IPS-18a (cell line): Measurements from ENCODE around the gene KISS1R.

Experiments
- H3K27ac ChIP-seq: one replicate; pipeline ENCODE4 v1.5.1; 2013; ENCODE audit warnings: low read length
- H3K27me3 ChIP-seq: one replicate; pipeline ENCODE4 v1.6.1; 2013; ENCODE audit warnings: mild to moderate bottlenecking, low read length; ENCODE audit not compliant: control insufficient read depth, insufficient read depth
- H3K36me3 ChIP-seq: one replicate; pipeline ENCODE4 v1.6.1; 2013; ENCODE audit warnings: low read depth, low read length; ENCODE audit not compliant: control insufficient read depth
- H3K4me1 ChIP-seq: one replicate; pipeline ENCODE4 v1.6.1; 2013; ENCODE audit warnings: low read depth, low read length; ENCODE audit not compliant: control insufficient read depth
- H3K4me3 ChIP-seq: one replicate; pipeline ENCODE4 v1.5.1; 2013; ENCODE audit warnings: low read length
- H3K9ac ChIP-seq: one replicate; pipeline ENCODE4 v1.6.1; 2013; ENCODE audit warnings: mild to moderate bottlenecking, low read length, moderate library complexity
- H3K9me3 ChIP-seq: one replicate; pipeline ENCODE4 v1.6.1; 2013; ENCODE audit warnings: low read depth, low read length; ENCODE audit not compliant: control insufficient read depth

Gene KISS1R

GRCh38 chr19:940591-941291 lies 23.6 kb downstream of the KISS1R start:
- H3K27ac ChIP-seq: no peak overlapping the region
- H3K27me3 ChIP-seq: no peaks in the 10 kb centered on the region
- H3K36me3 ChIP-seq: peaks cover 4% of the 10 kb centered on the region
- H3K4me1 ChIP-seq: no peaks in the 10 kb centered on the region
- no peak overlapping the region for H3K4me3 ChIP-seq
- no peak overlapping the region for H3K9ac ChIP-seq
- no peaks in the 10 kb centered on the region for H3K9me3 ChIP-seq

DNA sequence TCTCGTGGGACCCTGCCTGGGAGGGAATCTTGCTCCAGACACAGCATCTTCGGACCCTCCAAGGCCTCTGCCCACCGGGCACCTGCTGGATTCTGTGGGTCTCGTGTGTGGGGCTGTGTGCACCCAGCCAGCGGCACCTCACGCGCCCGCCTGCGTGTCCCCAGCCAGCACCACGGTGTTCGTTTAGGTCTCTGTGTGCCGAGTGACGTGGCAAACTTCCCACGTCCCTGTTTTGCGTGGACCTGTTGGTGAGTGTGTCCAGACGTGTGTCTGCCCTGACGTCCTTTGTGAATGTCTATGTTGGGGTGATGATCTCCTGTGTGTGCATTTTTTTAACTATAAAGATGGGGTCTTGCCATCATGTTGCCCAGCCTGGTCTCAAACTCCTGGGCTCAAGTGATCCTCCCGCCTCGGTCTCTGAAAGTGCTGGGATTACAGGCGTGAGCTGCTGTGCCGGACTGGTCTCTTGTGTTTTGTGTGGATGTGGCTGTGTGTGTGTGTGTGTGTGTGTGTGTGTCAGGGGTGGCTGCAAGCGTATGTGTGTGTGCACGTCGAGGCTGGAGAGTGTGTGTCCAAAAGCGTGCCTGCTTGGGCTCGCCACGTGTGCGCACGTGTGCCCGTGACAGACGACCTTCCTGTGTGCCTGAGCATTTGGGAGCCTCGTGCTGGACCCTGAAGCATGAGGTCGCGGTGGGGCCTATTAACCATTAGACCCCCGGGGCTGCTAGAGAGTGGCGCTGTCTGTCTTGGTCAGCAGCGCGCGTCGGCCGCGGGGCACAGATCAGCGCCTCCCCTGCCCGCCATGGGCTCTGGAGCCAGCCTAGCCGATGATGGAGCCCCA lies 24.4 kb downstream of the KISS1R start:
- no peak overlapping the region for H3K9ac ChIP-seq
- H3K4me3 ChIP-seq: no peak overlapping the region
- H3K9me3 ChIP-seq: no peaks in the 10 kb centered on the region
- H3K4me1 ChIP-seq: no peaks in the 10 kb centered on the region
- peaks cover 4% of the 10 kb centered on the region for H3K36me3 ChIP-seq
- no peak overlapping the region for H3K27ac ChIP-seq
- H3K27me3 ChIP-seq: no peaks in the 10 kb centered on the region

DNA sequence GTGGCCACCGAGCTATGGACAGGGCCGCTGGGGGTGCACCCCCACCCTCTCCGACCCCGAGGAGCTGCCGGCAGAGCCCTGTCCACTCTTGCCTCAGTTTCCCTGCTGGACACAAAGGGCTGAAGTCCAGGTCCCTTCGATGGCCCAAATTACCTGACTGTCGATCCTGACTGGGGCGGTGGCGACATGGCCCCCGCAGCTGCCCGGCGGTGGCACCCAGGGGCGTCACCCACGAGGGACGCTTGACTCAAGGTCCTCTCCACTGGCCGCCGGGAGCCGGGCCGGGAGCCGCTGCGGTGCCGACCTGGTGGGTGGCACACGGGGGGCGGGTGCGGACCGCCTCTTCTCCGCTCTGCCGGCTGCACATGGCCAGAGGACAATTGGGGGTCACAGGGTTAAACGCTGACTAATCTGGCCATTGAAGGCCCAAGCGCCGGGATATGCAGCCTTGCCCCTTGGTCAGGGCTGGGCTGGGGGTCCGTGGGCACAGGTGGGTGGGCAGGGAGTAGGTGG lies 25.1 kb downstream of the KISS1R start:
- no peaks in the 10 kb centered on the region for H3K27me3 ChIP-seq
- no peaks in the 10 kb centered on the region for H3K4me1 ChIP-seq
- no peak overlapping the region for H3K27ac ChIP-seq
- no peak overlapping the region for H3K9ac ChIP-seq
- no peaks in the 10 kb centered on the region for H3K9me3 ChIP-seq
- H3K4me3 ChIP-seq: no peak overlapping the region
- peaks cover 4% of the 10 kb centered on the region for H3K36me3 ChIP-seq

DNA sequence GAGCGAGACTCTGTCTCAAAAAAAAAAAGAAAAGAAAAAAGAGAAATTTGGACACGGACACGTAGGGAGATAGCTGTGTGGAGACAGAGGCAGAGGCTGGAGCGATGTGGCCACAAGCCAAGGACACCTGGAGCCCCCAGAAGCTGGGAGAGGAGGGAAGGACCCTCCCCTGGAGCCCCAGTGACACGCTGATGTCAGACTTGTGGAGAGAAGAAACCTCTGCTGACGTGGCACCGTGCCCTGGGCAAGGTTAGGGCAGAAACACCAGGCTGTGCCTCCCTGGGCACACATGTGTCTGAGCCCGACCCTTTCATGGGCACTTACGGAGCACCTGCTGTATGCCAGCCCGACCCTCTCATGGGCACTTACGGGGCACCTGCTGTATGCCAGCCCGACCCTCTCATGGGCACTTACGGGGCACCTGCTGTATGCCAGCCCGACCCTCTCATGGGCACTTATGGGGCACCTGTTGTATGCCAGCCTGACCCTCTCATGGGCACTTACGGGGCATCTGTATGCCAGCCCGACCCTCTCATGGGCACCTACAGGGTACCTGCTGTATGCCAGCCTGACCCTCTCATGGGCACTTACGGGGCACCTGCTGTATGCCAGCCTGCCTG lies 26.5 kb downstream of the KISS1R start:
- H3K4me3 ChIP-seq: no peak overlapping the region
- H3K4me1 ChIP-seq: no peaks in the 10 kb centered on the region
- no peak overlapping the region for H3K27ac ChIP-seq
- H3K36me3 ChIP-seq: peaks cover 4% of the 10 kb centered on the region
- H3K27me3 ChIP-seq: no peaks in the 10 kb centered on the region
- no peaks in the 10 kb centered on the region for H3K9me3 ChIP-seq
- H3K9ac ChIP-seq: no peak overlapping the region

DNA sequence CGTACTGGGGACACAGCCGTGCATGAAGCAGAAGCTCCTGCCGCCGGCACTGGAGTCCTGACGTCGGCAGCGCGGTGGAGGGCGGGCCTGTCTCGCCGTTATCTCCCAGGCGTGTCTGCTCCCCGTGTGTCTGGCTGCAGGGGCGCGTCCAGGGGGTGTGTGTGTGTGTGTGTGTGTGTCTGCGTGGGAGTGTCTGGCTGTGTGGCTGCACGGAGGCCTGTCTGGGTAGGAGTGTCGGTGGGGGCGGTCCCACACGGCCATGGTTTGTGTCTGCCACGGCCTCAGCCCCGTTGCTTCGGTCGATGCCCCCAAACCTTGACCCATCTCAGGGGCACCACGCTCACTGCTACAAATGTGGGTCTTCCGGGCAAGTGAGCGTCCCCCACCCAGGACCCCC lies 27.0 kb downstream of the KISS1R start:
- peaks cover 4% of the 10 kb centered on the region for H3K36me3 ChIP-seq

GRCh38 chr19:944663-945241 lies 27.6 kb downstream of the KISS1R start:
- no peaks in the 10 kb centered on the region for H3K36me3 ChIP-seq

More for the DNA sequence above, 27.0 kb downstream of the KISS1R start:
- Histone ChIP-seq H3K27ac (no peak overlapping the region), H3K27me3 (no peaks in the 10 kb centered on the region), H3K9ac (no peak overlapping the region), H3K4me3 (no peak overlapping the region), H3K9me3 (no peaks in the 10 kb centered on the region), H3K4me1 (no peaks in the 10 kb centered on the region)

DNA sequence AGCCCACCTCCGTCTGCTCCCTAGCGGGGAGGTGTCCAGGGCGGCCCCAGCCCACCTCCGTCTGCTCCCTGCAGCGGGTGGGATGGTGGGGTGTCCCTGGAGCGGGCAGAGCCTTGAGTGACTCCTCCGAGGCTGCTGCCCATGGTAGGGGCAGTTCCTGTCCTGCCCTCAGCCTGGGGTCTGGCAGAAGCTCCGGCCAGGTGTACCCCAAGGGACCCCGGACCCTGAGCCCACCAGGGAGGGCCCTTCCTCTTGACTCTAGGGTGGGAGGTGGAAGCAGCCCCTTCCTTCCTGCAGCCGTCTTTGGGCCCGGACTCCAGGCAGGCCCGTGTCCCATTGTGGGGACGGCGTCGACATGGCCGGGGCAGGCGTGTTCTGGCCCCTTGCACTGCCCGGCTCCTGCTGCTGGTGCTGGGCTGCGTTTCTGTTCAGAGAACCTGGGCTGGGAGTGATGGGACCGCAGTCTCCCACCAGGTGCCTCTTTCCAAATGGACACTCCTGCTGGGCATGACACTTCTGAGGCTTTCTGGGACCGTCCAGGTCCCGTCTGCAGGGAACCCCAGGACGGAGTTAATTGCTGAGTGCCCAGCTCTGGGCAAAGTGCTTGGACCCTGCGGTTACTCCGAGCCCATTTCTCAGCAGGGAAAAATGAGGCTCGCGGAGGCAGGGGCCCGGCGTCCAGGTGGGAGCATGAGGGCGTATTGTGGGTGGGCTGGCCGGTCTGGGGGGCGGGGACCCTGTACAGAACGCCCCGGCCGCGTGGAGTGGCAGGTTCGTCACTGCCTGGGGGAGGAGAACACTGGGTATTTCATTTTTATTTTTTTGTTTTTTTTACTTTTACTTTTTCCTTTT lies 28.5 kb downstream of the KISS1R start:
- H3K4me3 ChIP-seq: no peak overlapping the region
- H3K27me3 ChIP-seq: no peaks in the 10 kb centered on the region
- no peak overlapping the region for H3K9ac ChIP-seq
- H3K27ac ChIP-seq: no peak overlapping the region
- H3K36me3 ChIP-seq: no peaks in the 10 kb centered on the region
- H3K9me3 ChIP-seq: no peaks in the 10 kb centered on the region
- H3K4me1 ChIP-seq: no peaks in the 10 kb centered on the region

More at GRCh38 chr19:944663-945241, 27.6 kb downstream of the KISS1R start:
- no peak overlapping the region for H3K9ac ChIP-seq
- no peaks in the 10 kb centered on the region for H3K9me3 ChIP-seq
- no peaks in the 10 kb centered on the region for H3K27me3 ChIP-seq
- H3K4me1 ChIP-seq: no peaks in the 10 kb centered on the region
- no peak overlapping the region for H3K27ac ChIP-seq
- no peak overlapping the region for H3K4me3 ChIP-seq

- Histone ChIP-seq H3K27ac (no peak overlapping the region), H3K27me3 (no peaks in the 10 kb centered on the region), H3K9ac (no peak overlapping the region), H3K36me3 (no peaks in the 10 kb centered on the region), H3K4me1 (no peaks in the 10 kb centered on the region), H3K9me3 (no peaks in the 10 kb centered on the region), H3K4me3 (no peak overlapping the region)
Observed at GRCh38 chr19:947090-947706, 30.1 kb downstream of the KISS1R start.

DNA sequence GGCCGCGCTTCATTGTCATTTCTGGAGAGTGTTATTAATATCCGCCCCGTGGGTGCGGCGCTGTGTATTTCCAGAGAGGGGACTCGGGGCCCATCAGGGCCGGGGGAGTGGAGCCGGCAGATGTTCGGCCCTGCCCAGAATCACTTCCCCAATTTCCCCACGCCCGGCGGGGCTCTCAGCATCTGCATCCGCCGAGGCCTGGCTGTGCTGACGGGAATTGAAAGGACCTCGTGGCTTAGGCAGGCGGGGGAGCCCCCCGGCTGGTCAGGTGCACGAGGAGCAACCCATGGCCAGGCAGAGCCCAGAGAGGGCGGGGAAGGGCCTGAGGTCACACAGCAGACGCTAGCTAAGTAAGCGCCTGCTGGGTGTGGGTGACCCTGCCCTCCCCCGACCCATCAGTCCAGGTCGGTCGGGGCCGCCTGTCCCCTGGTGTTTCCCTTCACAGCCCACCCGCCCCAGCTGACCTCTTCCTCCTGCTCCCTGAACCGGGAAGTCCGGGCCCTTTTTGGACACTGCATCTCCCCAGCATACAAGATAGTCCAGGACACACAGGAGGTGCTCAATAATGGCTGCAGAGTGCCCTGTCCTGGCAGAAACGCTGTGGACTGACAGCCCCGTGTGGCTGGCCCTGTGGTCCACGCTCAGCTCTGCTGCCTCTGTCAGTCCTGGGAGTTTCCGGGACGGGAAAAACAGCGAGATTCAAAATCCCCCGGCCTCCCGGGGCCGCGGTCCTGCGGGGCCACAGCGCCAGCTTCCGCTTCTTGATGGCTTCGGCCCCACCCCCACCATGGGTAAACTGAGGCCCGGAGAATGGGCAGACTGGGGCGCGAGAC lies 30.8 kb downstream of the KISS1R start:
- Histone ChIP-seq H3K27me3 (no peaks in the 10 kb centered on the region), H3K9me3 (no peaks in the 10 kb centered on the region), H3K4me1 (no peaks in the 10 kb centered on the region), H3K4me3 (no peak overlapping the region), H3K36me3 (no peaks in the 10 kb centered on the region), H3K9ac (no peak overlapping the region), H3K27ac (no peak overlapping the region)
